ENCODE results near the gene MAN1C1.

The MAN1C1 gene

GRCh38 chr1:25737130-25737529 lies 120.5 kb downstream of the MAN1C1 start:
- DNase-seq (ENCODE audit: low read depth, low spot score) = no peak

GRCh38 chr1:25738499-25738898 lies 121.9 kb downstream of the MAN1C1 start:
- DNase-seq (ENCODE audit: low read depth, low spot score) = no peak

- DNase-seq (ENCODE audit: low read depth, low spot score) = no peak
Measured at GRCh38 chr1:25739341-25739740, 122.8 kb downstream of the MAN1C1 start.

- no peak for DNase-seq (ENCODE audit: low read depth, low spot score)
Measured at GRCh38 chr1:25740071-25740470, 123.5 kb downstream of the MAN1C1 start.

- no peak for DNase-seq (ENCODE audit: low read depth, low spot score)
Measured at GRCh38 chr1:25742316-25742715, 125.7 kb downstream of the MAN1C1 start.

- peak; percentile 94 for DNase-seq (ENCODE audit: low read depth, low spot score)
Measured at GRCh38 chr1:25743164-25744139, 126.9 kb downstream of the MAN1C1 start.

GRCh38 chr1:25744140-25744581 lies 127.6 kb downstream of the MAN1C1 start:
- DNase-seq (ENCODE audit: low read depth, low spot score) = peak; percentile 46

- no peak for DNase-seq (ENCODE audit: low read depth, low spot score)
Measured at GRCh38 chr1:25744636-25745425, 128.2 kb downstream of the MAN1C1 start.

- DNase-seq (ENCODE audit: low read depth, low spot score) = no peak
Measured at GRCh38 chr1:25746299-25747045, 129.9 kb downstream of the MAN1C1 start.

GRCh38 chr1:25747046-25747719 lies 130.6 kb downstream of the MAN1C1 start:
- DNase-seq (ENCODE audit: low read depth, low spot score) = no peak

- no peak for DNase-seq (ENCODE audit: low read depth, low spot score)
Measured at GRCh38 chr1:25748531-25749205, 132.1 kb downstream of the MAN1C1 start.

- DNase-seq (ENCODE audit: low read depth, low spot score) = no peak
Measured at GRCh38 chr1:25750923-25751605, 134.5 kb downstream of the MAN1C1 start.

- DNase-seq (ENCODE audit: low read depth, low spot score) = no peak
Measured at GRCh38 chr1:25754470-25755181, 138.0 kb downstream of the MAN1C1 start.

- no peak for DNase-seq (ENCODE audit: low read depth, low spot score)
Measured at GRCh38 chr1:25755475-25756125, 139.0 kb downstream of the MAN1C1 start.

GRCh38 chr1:25756215-25756614 lies 139.6 kb downstream of the MAN1C1 start:
- no peak for DNase-seq (ENCODE audit: low read depth, low spot score)

- no peak for DNase-seq (ENCODE audit: low read depth, low spot score)
Measured at GRCh38 chr1:25757151-25757845, 140.7 kb downstream of the MAN1C1 start.

- DNase-seq (ENCODE audit: low read depth, low spot score) = no peak
Measured at GRCh38 chr1:25757846-25758185, 141.2 kb downstream of the MAN1C1 start.

GRCh38 chr1:25758466-25759070 lies 142.0 kb downstream of the MAN1C1 start:
- no peak for DNase-seq (ENCODE audit: low read depth, low spot score)

Data from smooth muscle cell of the brain vasculature (primary cell).